ENCODE results near the gene TULP4. TPM values are rescaled to one million over a fixed set of nuclear protein-coding genes. Genes with fewer than 3 reads are reported as not detected.
"Not testable (repeated sequence)": the region's sequence is repeated elsewhere in the genome, so short reads cannot be mapped to it uniquely, and the experiment has no call there.

TULP4 gene
- total and polyA plus RNA-seq, 4 experiments from 2014 or later = 14.8 to 94.1 (median 63.6) TPM

GRCh38 chr6:158520975-158521374, 208.7 kb downstream of the TULP4 start:
- H3K9me3 ChIP-seq (ENCODE audit: control insufficient read depth in 1 of 2, low read length in 2 of 2); H3K36me3 Mint-ChIP-seq; CTCF ChIA-PET (ENCODE audit: partially characterized antibody); intact Hi-C loops (cut with micrococcal nuclease); H3K36me3 ChIP-seq (ENCODE audit: insufficient read depth, low read length); H3K27me3 ChIP-seq (ENCODE audit: insufficient read depth, low read length); H3K4me3 ChIP-seq (ENCODE audit: low read length in 2 of 2); DNase-seq; POLR2A ChIA-PET (ENCODE audit: partially characterized antibody); H3K9me3 Mint-ChIP-seq; H3K4me3 Mint-ChIP-seq; H3K27ac ChIP-seq (ENCODE audit: low read depth, low read length); H3K27ac Mint-ChIP-seq: not testable (repeated sequence)
- peaks cover 15% of the 10 kb centered on the region for H3K4me1 ChIP-seq (ENCODE audit: insufficient read depth, low read length)
- Mint-ChIP-seq H3K27me3 (peaks cover 20 to 25% of the 10 kb centered on the region in 2 donors), H3K4me1 (peaks cover 7 to 18% (median 12%) of the 10 kb centered on the region in 4 donors)

DNA sequence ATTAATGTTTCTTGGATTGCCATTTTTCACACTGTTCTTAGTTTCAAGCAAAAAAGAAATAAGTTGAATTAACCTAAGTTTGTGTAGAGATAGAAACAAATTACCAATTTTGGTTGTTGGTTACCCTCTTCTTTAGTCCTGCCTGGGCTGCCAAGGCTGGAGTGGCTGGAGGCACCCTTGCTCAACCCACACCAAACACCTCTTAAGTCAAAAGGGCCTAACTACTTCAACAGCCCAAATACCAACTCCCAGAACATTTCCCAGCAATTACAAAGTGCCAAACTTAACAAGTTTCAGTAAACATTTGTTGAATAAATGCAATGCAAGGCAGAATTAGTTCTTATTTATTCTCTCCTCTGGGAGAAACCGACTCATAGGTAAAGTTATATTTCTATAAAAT, 209.5 kb downstream of the TULP4 start:
- no peak for DNase-seq
- no peak overlapping the region for H3K4me3 ChIP-seq (ENCODE audit: low read length in 2 of 2)
- Mint-ChIP-seq H3K27ac (no peak overlapping the region), H3K36me3 (peaks cover 0 to 1% of the 10 kb centered on the region in 2 donors), H3K4me1 (peaks cover 5 to 15% (median 10%) of the 10 kb centered on the region in 4 donors), H3K27me3 (peaks cover 22 to 31% of the 10 kb centered on the region in 2 donors), H3K9me3 (peaks cover 0 to 9% (median 3%) of the 10 kb centered on the region in 8 donors), H3K4me3 (no peak overlapping the region)
- H3K27ac ChIP-seq (ENCODE audit: low read depth, low read length) = no peak overlapping the region
- ChIA-PET CTCF (ENCODE audit: partially characterized antibody) (interaction anchor here (0.7 kb wide), 1 partner anchor 304 kb away, joined by 4 read pairs; no protein-coding TSS in a partner anchor), POLR2A (ENCODE audit: partially characterized antibody) (no interaction called here)
- no peaks in the 10 kb centered on the region for H3K36me3 ChIP-seq (ENCODE audit: insufficient read depth, low read length)
- intact Hi-C loops (cut with micrococcal nuclease) = no loop called here
- no peaks in the 10 kb centered on the region for H3K27me3 ChIP-seq (ENCODE audit: insufficient read depth, low read length)
- no peaks in the 10 kb centered on the region for H3K9me3 ChIP-seq (ENCODE audit: control insufficient read depth in 1 of 2, low read length in 2 of 2)
- H3K4me1 ChIP-seq (ENCODE audit: insufficient read depth, low read length) = peaks cover 15% of the 10 kb centered on the region

DNA sequence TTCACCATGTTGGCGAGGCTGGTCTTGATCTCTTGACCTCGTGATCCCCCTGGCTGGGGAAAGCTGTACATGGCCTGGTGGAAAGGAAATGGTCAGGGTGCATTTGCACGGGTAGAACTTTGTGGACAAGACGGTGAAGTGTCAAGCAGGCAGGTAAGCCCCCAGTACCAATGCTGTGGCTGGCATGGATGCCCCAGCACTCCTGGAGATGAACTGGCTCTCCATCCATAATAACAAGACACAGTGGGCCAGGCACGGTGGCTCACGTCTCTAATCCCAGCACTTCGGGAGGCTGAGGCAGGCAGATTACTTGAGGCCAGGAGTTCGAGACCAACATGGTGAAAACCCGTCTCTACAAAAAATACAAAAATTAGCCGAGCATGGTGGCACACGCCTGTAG, 210.4 kb downstream of the TULP4 start:
- no peak for DNase-seq
- H3K4me1 Mint-ChIP-seq = peaks cover 5 to 12% (median 9%) of the 10 kb centered on the region in 4 donors
- no peaks in the 10 kb centered on the region for H3K36me3 ChIP-seq (ENCODE audit: insufficient read depth, low read length)
- ChIA-PET CTCF (ENCODE audit: partially characterized antibody) (interaction anchor here (0.5 to 1.2 kb wide), 2 partner anchors 46 to 398 kb away, joined by 3 read pairs; no protein-coding TSS in a partner anchor), POLR2A (ENCODE audit: partially characterized antibody) (interaction anchor here (0.6 kb wide), 1 partner anchor 590 kb away, joined by 3 read pairs; no protein-coding TSS in a partner anchor)
- H3K4me3 ChIP-seq (ENCODE audit: low read length in 2 of 2) = no peak overlapping the region
- intact Hi-C loops (cut with micrococcal nuclease) = no loop called here
- peaks cover 28 to 34% of the 10 kb centered on the region in 2 donors for H3K27me3 Mint-ChIP-seq
- peaks cover 0 to 1% of the 10 kb centered on the region in 2 donors for H3K36me3 Mint-ChIP-seq
- H3K4me3 Mint-ChIP-seq = no peak overlapping the region
- peaks cover 0 to 14% (median 11%) of the 10 kb centered on the region in 8 donors for H3K9me3 Mint-ChIP-seq
- H3K27ac Mint-ChIP-seq = no peak overlapping the region
- H3K27ac ChIP-seq (ENCODE audit: low read depth, low read length) = no peak overlapping the region
- H3K27me3 ChIP-seq (ENCODE audit: insufficient read depth, low read length) = no peaks in the 10 kb centered on the region
- no peaks in the 10 kb centered on the region for H3K9me3 ChIP-seq (ENCODE audit: control insufficient read depth in 1 of 2, low read length in 2 of 2)
- H3K4me1 ChIP-seq (ENCODE audit: insufficient read depth, low read length) = peaks cover 13% of the 10 kb centered on the region

- CTCF ChIA-PET (ENCODE audit: partially characterized antibody) = interaction anchor here (0.8 kb wide), 1 partner anchor 11 kb away, joined by 3 read pairs; no protein-coding TSS in a partner anchor
- POLR2A ChIA-PET (ENCODE audit: partially characterized antibody) = no interaction called here
- no peak overlapping the region for H3K4me3 ChIP-seq (ENCODE audit: low read length in 2 of 2)
- H3K27ac ChIP-seq (ENCODE audit: low read depth, low read length) = no peak overlapping the region
- intact Hi-C loops (cut with micrococcal nuclease) = no loop called here
- no peak for DNase-seq
- no peak overlapping the region for H3K4me3 Mint-ChIP-seq
- peaks cover 33 to 38% of the 10 kb centered on the region in 2 donors for H3K27me3 Mint-ChIP-seq
- H3K36me3 Mint-ChIP-seq = peaks cover 0 to 1% of the 10 kb centered on the region in 2 donors
- peaks cover 0 to 1% (median 0%) of the 10 kb centered on the region in 4 donors for H3K4me1 Mint-ChIP-seq
- no peak overlapping the region for H3K27ac Mint-ChIP-seq
- peaks cover 0 to 21% (median 18%) of the 10 kb centered on the region in 8 donors for H3K9me3 Mint-ChIP-seq
- H3K4me1 ChIP-seq (ENCODE audit: insufficient read depth, low read length) = no peaks in the 10 kb centered on the region
- no peaks in the 10 kb centered on the region for H3K27me3 ChIP-seq (ENCODE audit: insufficient read depth, low read length)
- H3K9me3 ChIP-seq (ENCODE audit: control insufficient read depth in 1 of 2, low read length in 2 of 2) = no peaks in the 10 kb centered on the region
- no peaks in the 10 kb centered on the region for H3K36me3 ChIP-seq (ENCODE audit: insufficient read depth, low read length)
Measured at GRCh38 chr6:158524311-158524710, 212.0 kb downstream of the TULP4 start.

DNA sequence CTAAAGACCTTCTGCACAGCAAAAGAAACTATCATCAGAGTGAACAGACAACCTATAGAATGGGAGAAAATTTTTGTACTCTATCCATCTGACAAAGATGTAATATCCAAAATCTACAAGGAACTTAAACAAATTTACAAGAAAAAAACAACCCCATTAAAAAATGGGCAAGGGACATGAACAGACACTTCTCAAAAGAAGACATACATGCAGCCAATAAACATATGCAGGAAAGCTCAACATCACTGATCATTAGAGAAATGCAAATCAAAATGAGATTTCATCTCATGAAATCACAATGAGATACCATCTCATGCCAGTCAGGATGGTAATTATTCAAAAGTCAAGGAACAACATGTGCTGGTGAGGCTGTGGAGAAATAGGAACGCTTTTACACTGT, 215.6 kb downstream of the TULP4 start:
- DNase-seq; POLR2A ChIA-PET (ENCODE audit: partially characterized antibody): not testable (repeated sequence)

GRCh38 chr6:158528826-158529225, 216.6 kb downstream of the TULP4 start:
- H3K27me3 Mint-ChIP-seq = peaks cover 40 to 41% of the 10 kb centered on the region in 2 donors
- DNase-seq = no peak
- CTCF ChIA-PET (ENCODE audit: partially characterized antibody) = no interaction called here
- peaks cover 0 to 2% (median 0%) of the 10 kb centered on the region in 4 donors for H3K4me1 Mint-ChIP-seq
- H3K36me3 ChIP-seq (ENCODE audit: insufficient read depth, low read length) = no peaks in the 10 kb centered on the region
- peaks cover 3 to 41% (median 25%) of the 10 kb centered on the region in 8 donors for H3K9me3 Mint-ChIP-seq
- no peak overlapping the region for H3K4me3 Mint-ChIP-seq
- POLR2A ChIA-PET (ENCODE audit: partially characterized antibody) = no interaction called here
- no peaks in the 10 kb centered on the region for H3K9me3 ChIP-seq (ENCODE audit: control insufficient read depth in 1 of 2, low read length in 2 of 2)
- intact Hi-C loops (cut with micrococcal nuclease) = no loop called here
- peaks cover 0 to 1% of the 10 kb centered on the region in 2 donors for H3K36me3 Mint-ChIP-seq
- no peaks in the 10 kb centered on the region for H3K27me3 ChIP-seq (ENCODE audit: insufficient read depth, low read length)
- H3K27ac ChIP-seq (ENCODE audit: low read depth, low read length) = no peak overlapping the region
- no peak overlapping the region for H3K27ac Mint-ChIP-seq
- no peak overlapping the region for H3K4me3 ChIP-seq (ENCODE audit: low read length in 2 of 2)
- H3K4me1 ChIP-seq (ENCODE audit: insufficient read depth, low read length) = no peaks in the 10 kb centered on the region

More for the DNA sequence above, 215.6 kb downstream of the TULP4 start:
- H3K27ac Mint-ChIP-seq; H3K4me3 ChIP-seq (ENCODE audit: low read length in 2 of 2); H3K27ac ChIP-seq (ENCODE audit: low read depth, low read length); H3K36me3 Mint-ChIP-seq; H3K27me3 ChIP-seq (ENCODE audit: insufficient read depth, low read length); intact Hi-C loops (cut with micrococcal nuclease); H3K4me1 ChIP-seq (ENCODE audit: insufficient read depth, low read length); H3K36me3 ChIP-seq (ENCODE audit: insufficient read depth, low read length); H3K9me3 ChIP-seq (ENCODE audit: control insufficient read depth in 1 of 2, low read length in 2 of 2); H3K4me1 Mint-ChIP-seq; H3K4me3 Mint-ChIP-seq: not testable (repeated sequence)
- peaks cover 3 to 34% (median 20%) of the 10 kb centered on the region in 8 donors for H3K9me3 Mint-ChIP-seq
- H3K27me3 Mint-ChIP-seq = peaks cover 43 to 45% of the 10 kb centered on the region in 2 donors
- CTCF ChIA-PET (ENCODE audit: partially characterized antibody) = interaction anchor here (1.3 kb wide), 1 partner anchor 9 kb away, joined by 6 read pairs; no protein-coding TSS in a partner anchor

- Mint-ChIP-seq H3K4me3 (no peak overlapping the region), H3K27ac (no peak overlapping the region), H3K4me1 (peaks cover 0 to 2% (median 0%) of the 10 kb centered on the region in 4 donors), H3K36me3 (peaks cover 0 to 1% of the 10 kb centered on the region in 2 donors), H3K27me3 (peaks cover 38% of the 10 kb centered on the region in 2 donors), H3K9me3 (peaks cover 3 to 41% (median 25%) of the 10 kb centered on the region in 8 donors)
- Histone ChIP-seq H3K27ac (ENCODE audit: low read depth, low read length) (no peak overlapping the region), H3K4me1 (ENCODE audit: insufficient read depth, low read length) (no peaks in the 10 kb centered on the region), H3K4me3 (ENCODE audit: low read length in 2 of 2) (no peak overlapping the region), H3K9me3 (ENCODE audit: control insufficient read depth in 1 of 2, low read length in 2 of 2) (no peaks in the 10 kb centered on the region), H3K27me3 (ENCODE audit: insufficient read depth, low read length) (no peaks in the 10 kb centered on the region), H3K36me3 (ENCODE audit: insufficient read depth, low read length) (no peaks in the 10 kb centered on the region)
- no peak for DNase-seq
- POLR2A ChIA-PET (ENCODE audit: partially characterized antibody) = no interaction called here
- CTCF ChIA-PET (ENCODE audit: partially characterized antibody) = interaction anchor here (0.6 kb wide), 1 partner anchor 11 kb away, joined by 3 read pairs; no protein-coding TSS in a partner anchor
- intact Hi-C loops (cut with micrococcal nuclease) = no loop called here
Measured at GRCh38 chr6:158529629-158530028, 217.4 kb downstream of the TULP4 start.

All from CD4-positive, alpha-beta memory T cell (primary cell).